ENCODE data around the gene ALPP. TPM values are rescaled to one million over a fixed set of nuclear protein-coding genes. Genes with fewer than 3 reads are reported as not detected.

ALPP gene
- total RNA-seq, 1 experiment from 2014 or later, result 0.20 TPM

- Histone ChIP-seq H3K4ac (ENCODE audit: low read depth, low read length) (no peak overlapping the region), H2AFZ (ENCODE audit: low read length) (no peak overlapping the region), H2BK120ac (ENCODE audit: low read depth, low read length, poor library complexity, severe bottlenecking) (no peak overlapping the region), H3K23ac (ENCODE audit: insufficient read length, low read depth, low read length) (no peak overlapping the region), H4K8ac (replicated peaks; ENCODE audit: insufficient read length, low read depth, low read length) (no peak overlapping the region), H2BK15ac (ENCODE audit: low read depth, low read length) (no peak overlapping the region), H3K23me2 (ENCODE audit: insufficient read length, low read depth, low read length, poor library complexity, severe bottlenecking) (peaks cover 23% of the 10 kb centered on the region), H3K14ac (ENCODE audit: insufficient read depth, low read length) (no peak overlapping the region), H3K18ac (ENCODE audit: insufficient read length, low read depth, low read length) (no peak overlapping the region), H2BK5ac (ENCODE audit: insufficient read length, low read length) (no peak overlapping the region), H3K27ac (ENCODE audit: insufficient read length, low read depth, low read length) (no peak overlapping the region), H2BK20ac (ENCODE audit: low read depth, low read length, poor library complexity, severe bottlenecking) (no peak overlapping the region), H4K91ac (ENCODE audit: insufficient read length, low read depth, low read length) (no peak overlapping the region), H4K5ac (ENCODE audit: insufficient read length, low read depth, low read length) (no peak overlapping the region), H3K9ac (ENCODE audit: extremely low read depth, insufficient read length, low read length) (no peak overlapping the region), H4K20me1 (ENCODE audit: control insufficient read depth, insufficient read depth, insufficient read length) (no peaks in the 10 kb centered on the region), H3K9me3 (ENCODE audit: control insufficient read depth, low read depth, low read length) (no peaks in the 10 kb centered on the region), H3K4me2 (ENCODE audit: insufficient read depth, insufficient read length, low read length) (no peak overlapping the region), H2BK12ac (ENCODE audit: insufficient read length, low read depth, low read length) (no peak overlapping the region), H3K27me3 (ENCODE audit: insufficient read depth, low read length) (peaks cover 31% of the 10 kb centered on the region; the same call in 1 of the 2 replicates), H3K56ac (ENCODE audit: insufficient read length, low read depth, low read length) (no peak overlapping the region), H3K79me1 (ENCODE audit: insufficient read depth, low read depth, low read length, poor library complexity, severe bottlenecking) (no peaks in the 10 kb centered on the region), H3T11ph (ENCODE audit: low read length) (no peak overlapping the region), H2AK5ac (ENCODE audit: insufficient read length, low read length) (no peak overlapping the region), H3K4me1 (ENCODE audit: insufficient read depth, low read length) (no peaks in the 10 kb centered on the region), H3K79me2 (ENCODE audit: insufficient read depth, low read length) (no peaks in the 10 kb centered on the region)
- TF ChIP-seq CTCF (conservative IDR thresholded peaks at IDR 0.05), result no peak
- no peak overlapping the region for H3K27ac Mint-ChIP-seq
- peaks cover 65% of the 10 kb centered on the region for H3K27me3 Mint-ChIP-seq (ENCODE audit: low read depth)
- DNase-seq, result no peak
- peaks cover 1 to 47% (median 9%) of the 10 kb centered on the region in 3 experiments; a peak in 5 of 7 replicates for H3K36me3 Mint-ChIP-seq (ENCODE audit: insufficient read depth in 1 of 3, low read depth in 3 of 3)
- H3K9me3 Mint-ChIP-seq, result peaks cover 2 to 3% of the 10 kb centered on the region in 2 experiments; a peak in 2 of 5 replicates
- no peak overlapping the region for H3K4me3 Mint-ChIP-seq
- H3K4me1 Mint-ChIP-seq, result peaks cover 28 to 31% of the 10 kb centered on the region in 2 experiments
- WGBS (ENCODE audit: extremely low coverage, insufficient read length, low lambda C conversion rate), result no CpG with 5 or more reads among the region's 3 CpGs
These were observed 12.1 kb downstream of the ALPP start for GRCh38 chr2:232390661-232391060.

Data from H9 (cell line).